ENCODE results near the gene ZNF664.

Gene ZNF664

GRCh38 chr12:123931686-123932321 is 41.2 kb upstream of the ZNF664 start:
- TF ChIP-seq CTCF (IDR thresholded peaks at IDR 0.05; ENCODE audit: control insufficient read depth, extremely low read depth, insufficient read depth), result no peak
- DNase-seq (ENCODE audit: low read depth), result no peak
- no peak overlapping the region for H3K4me3 ChIP-seq (ENCODE audit: low read depth, low read length)

GRCh38 chr12:123933214-123933613 is 39.8 kb upstream of the ZNF664 start:
- TF ChIP-seq CTCF (IDR thresholded peaks at IDR 0.05; ENCODE audit: control insufficient read depth, extremely low read depth, insufficient read depth), result no peak
- H3K4me3 ChIP-seq (ENCODE audit: low read depth, low read length), result no peak overlapping the region
- no peak for DNase-seq (ENCODE audit: low read depth)

GRCh38 chr12:123934016-123934620 is 38.9 kb upstream of the ZNF664 start:
- no peak overlapping the region for H3K4me3 ChIP-seq (ENCODE audit: low read depth, low read length)
- no peak for TF ChIP-seq CTCF (IDR thresholded peaks at IDR 0.05; ENCODE audit: control insufficient read depth, extremely low read depth, insufficient read depth)
- no peak for DNase-seq (ENCODE audit: low read depth)

- H3K4me3 ChIP-seq (ENCODE audit: low read depth, low read length), result no peak overlapping the region
- no peak for DNase-seq (ENCODE audit: low read depth)
- TF ChIP-seq CTCF (IDR thresholded peaks at IDR 0.05; ENCODE audit: control insufficient read depth, extremely low read depth, insufficient read depth), result no peak
Measured at GRCh38 chr12:123934829-123935228, 38.2 kb upstream of the ZNF664 start.

- DNase-seq (ENCODE audit: low read depth), result no peak
- H3K4me3 ChIP-seq (ENCODE audit: low read depth, low read length), result no peak overlapping the region
- no peak for TF ChIP-seq CTCF (IDR thresholded peaks at IDR 0.05; ENCODE audit: control insufficient read depth, extremely low read depth, insufficient read depth)
Measured at GRCh38 chr12:123935956-123936355, 37.1 kb upstream of the ZNF664 start.

GRCh38 chr12:123936471-123936870 is 36.5 kb upstream of the ZNF664 start:
- TF ChIP-seq CTCF (IDR thresholded peaks at IDR 0.05; ENCODE audit: control insufficient read depth, extremely low read depth, insufficient read depth), result no peak
- no peak for DNase-seq (ENCODE audit: low read depth)
- H3K4me3 ChIP-seq (ENCODE audit: low read depth, low read length), result no peak overlapping the region

Data from LNCaP clone FGC (cell line).